Gastrocnemius medialis (tissue), 4 donors: ENCODE data around the gene SEMA7A.

Experiments
- POLR2A ChIP-seq, 2 donors: fragments of 450-650 bp; IDR thresholded peaks; one replicate each; pipeline ENCODE4 v1.6.1; 2017; ENCODE audit warnings: antibody characterized with exemption in 2 of 2, mild to moderate bottlenecking in 2 of 2, moderate library complexity in 2 of 2
- TF ChIP-seq, protein P1 (sequence below), 5 experiments: fragments of 450-650 bp in 3 of 5; fragments of 200-600 bp in 2 of 5; sonication (generic) in 2 of 5; IDR thresholded peaks in 4 of 5; conservative IDR thresholded peaks in 1 of 5; 1 replicate in 4 of 5; 2 replicates in 1 of 5; pipeline ENCODE4 v1.5.1; 2016 to 2019; ENCODE audit warnings: antibody characterized with exemption in 5 of 5, mild to moderate bottlenecking in 3 of 5, moderate library complexity in 3 of 5

DNA sequence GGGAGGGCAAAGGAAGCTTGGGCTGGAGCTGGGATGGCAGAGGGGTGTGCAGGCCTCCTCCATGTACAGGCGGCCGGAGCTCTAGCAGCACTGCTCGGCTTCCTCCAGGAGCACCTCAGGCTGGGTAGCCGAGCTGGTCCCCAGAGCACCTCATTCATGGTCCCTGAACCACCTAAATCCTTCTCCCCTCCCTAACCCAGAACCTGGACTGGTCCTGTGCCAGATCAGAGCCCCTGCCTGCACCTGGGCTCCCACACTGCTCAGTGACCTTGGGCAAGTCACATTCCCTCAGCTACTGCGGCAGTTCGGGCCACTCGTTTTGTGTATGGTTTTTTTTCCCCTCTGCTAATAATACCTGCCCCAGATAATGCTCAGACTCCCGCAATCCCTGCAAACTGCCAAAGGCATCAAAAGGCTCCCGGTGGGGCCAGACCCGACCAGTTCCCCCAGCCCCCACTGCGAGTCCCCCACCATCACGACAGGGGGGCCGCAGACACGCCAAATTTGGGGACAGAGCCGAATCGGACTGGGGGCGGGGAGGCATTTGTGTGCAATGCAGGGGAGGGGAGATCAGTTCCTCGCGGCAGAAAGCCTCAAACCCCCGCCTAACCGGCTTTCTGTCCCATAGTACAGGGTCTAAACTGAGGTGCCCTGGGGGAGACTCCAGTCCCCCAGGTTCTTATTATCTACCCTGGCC is 1.3 kb downstream of the SEMA7A start:
- TF ChIP-seq, protein P1, sequence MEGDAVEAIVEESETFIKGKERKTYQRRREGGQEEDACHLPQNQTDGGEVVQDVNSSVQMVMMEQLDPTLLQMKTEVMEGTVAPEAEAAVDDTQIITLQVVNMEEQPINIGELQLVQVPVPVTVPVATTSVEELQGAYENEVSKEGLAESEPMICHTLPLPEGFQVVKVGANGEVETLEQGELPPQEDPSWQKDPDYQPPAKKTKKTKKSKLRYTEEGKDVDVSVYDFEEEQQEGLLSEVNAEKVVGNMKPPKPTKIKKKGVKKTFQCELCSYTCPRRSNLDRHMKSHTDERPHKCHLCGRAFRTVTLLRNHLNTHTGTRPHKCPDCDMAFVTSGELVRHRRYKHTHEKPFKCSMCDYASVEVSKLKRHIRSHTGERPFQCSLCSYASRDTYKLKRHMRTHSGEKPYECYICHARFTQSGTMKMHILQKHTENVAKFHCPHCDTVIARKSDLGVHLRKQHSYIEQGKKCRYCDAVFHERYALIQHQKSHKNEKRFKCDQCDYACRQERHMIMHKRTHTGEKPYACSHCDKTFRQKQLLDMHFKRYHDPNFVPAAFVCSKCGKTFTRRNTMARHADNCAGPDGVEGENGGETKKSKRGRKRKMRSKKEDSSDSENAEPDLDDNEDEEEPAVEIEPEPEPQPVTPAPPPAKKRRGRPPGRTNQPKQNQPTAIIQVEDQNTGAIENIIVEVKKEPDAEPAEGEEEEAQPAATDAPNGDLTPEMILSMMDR (IDR thresholded peaks at IDR 0.05 in 4 of 5, conservative IDR thresholded peaks at IDR 0.05 in 1 of 5), result no peak
- no peak for TF ChIP-seq POLR2A (IDR thresholded peaks at IDR 0.05)
